OCI-LY7 (cell line): Measurements from ENCODE around the gene ITPRIP. TPM values are rescaled to one million over a fixed set of nuclear protein-coding genes. Genes with fewer than 3 reads are reported as not detected.

Source experiments
- BruUV-seq: library from RNA; stranded (reverse); fragments of 400-500 nt; replicated peaks from 2 replicates; lab custom pipeline; 2021; lab: Mats Ljungman, UMichigan
- CTCF ChIA-PET: fragments of 300-600 bp; sonication (Branson Sonifier 250); formaldehyde crosslinking; loops from one replicate; lab custom pipeline; 2022; ENCODE audit warnings: antibody characterized with exemption; ENCODE audit not compliant: unreplicated experiment; lab: Charles Lee
- POLR2A ChIA-PET: fragments of 300-600 bp; sonication (Branson Sonifier 250); formaldehyde crosslinking; loops from one replicate; lab custom pipeline; 2022; ENCODE audit warnings: antibody characterized with exemption; lab: Charles Lee
- DNase-seq: peaks from one replicate; pipeline ENCODE4 v3.0.0-alpha.2; 2015; ENCODE audit warnings: low spot score
- H2AFZ ChIP-seq: fragments of 200-600 bp; sonication (generic), shearing (Covaris generic); 2 replicates; pipeline ENCODE4 v1.6.1; 2014; ENCODE audit warnings: mild to moderate bottlenecking, antibody characterized with exemption, low read length, moderate library complexity
- H3K27ac ChIP-seq: fragments of 200-600 bp; sonication (generic); 2 replicates; pipeline ENCODE4 v1.5.1; 2014; ENCODE audit warnings: mixed run types, low read depth, mild to moderate bottlenecking, moderate library complexity, low read length, inconsistent platforms; ENCODE audit not compliant: poor library complexity, severe bottlenecking
- H3K36me3 ChIP-seq: fragments of 200-600 bp; sonication (generic); 2 replicates; pipeline ENCODE4 v1.6.1; 2014; ENCODE audit warnings: mild to moderate bottlenecking, antibody characterized with exemption, low read length, moderate library complexity, mixed read lengths; ENCODE audit not compliant: insufficient read depth
- H3K4me1 ChIP-seq: fragments of 200-600 bp; sonication (generic); 2 replicates; pipeline ENCODE4 v1.5.1; 2014; ENCODE audit warnings: mild to moderate bottlenecking, low read length; ENCODE audit not compliant: insufficient read depth, poor library complexity, severe bottlenecking
- H3K4me2 ChIP-seq: fragments of 200-600 bp; sonication (generic); 2 replicates; pipeline ENCODE4 v1.6.1; 2014; ENCODE audit warnings: mild to moderate bottlenecking, low read length
- H3K4me3 ChIP-seq: fragments of 200-600 bp; sonication (generic); 2 replicates; pipeline ENCODE4 v1.5.1; 2014; ENCODE audit warnings: mild to moderate bottlenecking, low read depth, low read length; ENCODE audit not compliant: poor library complexity, severe bottlenecking
- H3K79me2 ChIP-seq: fragments of 200-600 bp; sonication (generic); 2 replicates; pipeline ENCODE4 v1.6.1; 2016; ENCODE audit warnings: low read depth, mild to moderate bottlenecking, low read length, moderate library complexity, mixed read lengths; ENCODE audit not compliant: insufficient read depth
- H3K9me2 ChIP-seq: fragments of 200-600 bp; sonication (generic); 2 replicates; pipeline ENCODE4 v1.6.1; 2016; ENCODE audit warnings: mild to moderate bottlenecking, low read length, mixed read lengths; ENCODE audit not compliant: insufficient read depth
- H3K9me3 ChIP-seq: fragments of 200-600 bp; sonication (generic); 2 replicates; pipeline ENCODE4 v1.6.1; 2014; ENCODE audit warnings: mild to moderate bottlenecking, mixed run types, low read length, mixed read lengths
- H4K20me1 ChIP-seq: fragments of 200-600 bp; sonication (generic); 2 replicates; pipeline ENCODE4 v1.6.1; 2014; ENCODE audit warnings: mild to moderate bottlenecking, antibody characterized with exemption, low read length, moderate library complexity, mixed read lengths; ENCODE audit not compliant: insufficient read depth
- CTCF ChIP-seq: fragments of 200-600 bp; sonication (generic); conservative IDR thresholded peaks from 2 replicates; pipeline ENCODE4 v1.5.1; 2014; ENCODE audit warnings: mild to moderate bottlenecking, antibody characterized with exemption, low read length, moderate library complexity, mixed read lengths
- EZH2phosphoT487 ChIP-seq: fragments of 200-600 bp; sonication (generic); IDR thresholded peaks from 2 replicates; pipeline ENCODE4 v1.6.1; 2018; ENCODE audit warnings: low read depth, borderline replicate concordance, mild to moderate bottlenecking, mixed run types, antibody characterized with exemption, low read length, moderate library complexity, mixed read lengths
- intact Hi-C: fragments of 100-400 bp; cut with micrococcal nuclease; formaldehyde crosslinking; loops from one replicate; pipeline ENCODE4 v1.10.0; 2022; ENCODE audit not compliant: unreplicated experiment
- total RNA-seq, 2 experiments: library from RNA; depleted of rRNA in 1 of 2; stranded (reverse); fragments of >200 nt in 1 of 2; shearing (Covaris generic) in 1 of 2; gene quantifications; 2 replicates each; pipeline ENCODE4 v1.2.3, GENCODE V29; 2014 to 2022

Gene ITPRIP
- total RNA-seq, 2 experiments from 2014 or later, result 6.0 to 18.0 TPM

GRCh38 chr10:104333728-104334373 is 4.4 kb downstream of the ITPRIP start:
- H4K20me1 ChIP-seq, result peaks cover 55% of the 10 kb centered on the region
- CTCF ChIA-PET, result no interaction called here
- H3K27ac ChIP-seq, result no peak overlapping the region

GRCh38 chr10:104333032-104333727 is 5.1 kb downstream of the ITPRIP start:
- peak overlapping the region; percentile 40; the same call in 1 of the 2 replicates for H3K4me2 ChIP-seq
- peak; percentile 27 for DNase-seq
- intact Hi-C loops, result no loop called here
- no peaks in the 10 kb centered on the region for H3K9me3 ChIP-seq
- H3K79me2 ChIP-seq, result peaks cover 95% of the 10 kb centered on the region
- ChIA-PET CTCF (no interaction called here), POLR2A (interaction anchor here (1.6 kb wide), 1 partner anchor 12 kb away, joined by 7 read pairs; no protein-coding TSS in a partner anchor)
- TF ChIP-seq EZH2phosphoT487 (no peak), CTCF (no peak)
- BruUV-seq, result no TSS peak
- H3K9me2 ChIP-seq, result no peaks in the 10 kb centered on the region
- H2AFZ ChIP-seq, result no peak overlapping the region
- H4K20me1 ChIP-seq, result peaks cover 59% of the 10 kb centered on the region
- H3K36me3 ChIP-seq, result peaks cover 43% of the 10 kb centered on the region
- H3K4me3 ChIP-seq, result no peak overlapping the region
- no peak overlapping the region for H3K27ac ChIP-seq
- peaks cover 60% of the 10 kb centered on the region for H3K4me1 ChIP-seq

More at GRCh38 chr10:104333728-104334373, 4.4 kb downstream of the ITPRIP start:
- H3K4me3 ChIP-seq, result no peak overlapping the region
- peaks cover 56% of the 10 kb centered on the region for H3K4me1 ChIP-seq
- intact Hi-C loops, result no loop called here
- POLR2A ChIA-PET, result interaction anchor here (1.6 kb wide), 1 partner anchor 12 kb away, joined by 7 read pairs; no protein-coding TSS in a partner anchor
- no peak overlapping the region for H2AFZ ChIP-seq
- peaks cover 89% of the 10 kb centered on the region for H3K79me2 ChIP-seq
- no TSS peak for BruUV-seq
- TF ChIP-seq CTCF (no peak), EZH2phosphoT487 (no peak)
- peak overlapping the region; percentile 40; the same call in 1 of the 2 replicates for H3K4me2 ChIP-seq
- DNase-seq, result no peak
- peaks cover 43% of the 10 kb centered on the region for H3K36me3 ChIP-seq
- H3K9me2 ChIP-seq, result no peaks in the 10 kb centered on the region
- H3K9me3 ChIP-seq, result no peaks in the 10 kb centered on the region
